Frontal cortex (tissue), 4 donors: Measurements from ENCODE around the gene NAXE. TPM values are rescaled to one million over a fixed set of nuclear protein-coding genes. Genes with fewer than 3 reads are reported as not detected.
"Not testable (repeated sequence)": the region's sequence is repeated elsewhere in the genome, so short reads cannot be mapped to it uniquely, and the experiment has no call there.

ENCODE experiments used
- DNase-seq, 2 donors: peaks; one replicate each; pipeline ENCODE4 v3.0.0; 2012; ENCODE audit warnings: low spot score in 2 of 2
- FAIRE-seq: peaks from 2 replicates; lab custom pipeline; 2012; peaks lifted over from hg19 to GRCh38; lab: Jason Lieb, UNC
- total RNA-seq: library from RNA; depleted of rRNA; stranded (reverse); fragments of >200 nt; gene quantifications from one replicate; pipeline ENCODE4 v1.2.3, GENCODE V29; 2014
- donor health status: control.
- donor health status: control.
- donor health status: control.

The NAXE gene
- total RNA-seq, 1 donor from 2014 or later, result 34.6 TPM

DNA sequence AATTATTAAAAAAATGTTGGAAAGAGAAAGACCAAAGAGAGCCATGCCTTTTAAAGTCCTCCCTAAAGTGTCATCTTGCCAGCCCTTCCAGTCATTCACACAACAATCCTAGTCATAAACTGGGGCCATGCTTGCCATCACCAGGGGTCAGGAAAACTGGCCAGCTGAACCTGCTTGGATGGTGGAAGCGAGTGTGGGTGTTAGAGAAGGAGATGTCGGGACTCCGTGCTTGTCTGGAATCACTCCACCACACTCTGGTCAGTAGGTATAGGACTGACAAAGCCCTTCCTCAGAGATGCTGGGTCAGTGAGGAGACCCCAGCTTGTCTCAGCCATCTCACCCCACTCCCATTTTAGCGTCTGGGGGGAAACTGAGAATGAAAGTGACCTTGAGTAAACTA is 24.4 kb downstream of the NAXE start:
- DNase-seq, result no peak
- no peak for FAIRE-seq

DNA sequence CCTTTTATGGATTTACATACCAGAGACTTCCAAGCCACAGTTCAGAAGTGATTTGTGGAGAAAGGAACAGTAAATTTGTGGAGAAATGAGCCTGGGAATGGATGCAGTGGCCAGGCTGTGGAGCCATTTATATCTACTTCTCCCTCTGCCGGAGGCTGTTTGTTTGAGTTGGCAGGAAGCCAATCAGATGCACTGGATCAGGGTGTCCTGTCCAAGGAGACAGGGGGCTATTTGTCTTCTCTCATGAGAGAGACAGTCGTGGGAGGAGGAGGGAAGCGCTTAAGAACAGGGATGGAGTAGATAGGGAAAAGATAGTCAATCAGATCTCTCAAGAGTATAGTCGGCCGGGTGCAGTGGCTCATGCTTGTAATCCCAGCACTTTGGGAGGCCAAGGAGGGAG is 24.9 kb downstream of the NAXE start:
- FAIRE-seq, result no peak
- peak; percentile 46 to 61 for DNase-seq

DNA sequence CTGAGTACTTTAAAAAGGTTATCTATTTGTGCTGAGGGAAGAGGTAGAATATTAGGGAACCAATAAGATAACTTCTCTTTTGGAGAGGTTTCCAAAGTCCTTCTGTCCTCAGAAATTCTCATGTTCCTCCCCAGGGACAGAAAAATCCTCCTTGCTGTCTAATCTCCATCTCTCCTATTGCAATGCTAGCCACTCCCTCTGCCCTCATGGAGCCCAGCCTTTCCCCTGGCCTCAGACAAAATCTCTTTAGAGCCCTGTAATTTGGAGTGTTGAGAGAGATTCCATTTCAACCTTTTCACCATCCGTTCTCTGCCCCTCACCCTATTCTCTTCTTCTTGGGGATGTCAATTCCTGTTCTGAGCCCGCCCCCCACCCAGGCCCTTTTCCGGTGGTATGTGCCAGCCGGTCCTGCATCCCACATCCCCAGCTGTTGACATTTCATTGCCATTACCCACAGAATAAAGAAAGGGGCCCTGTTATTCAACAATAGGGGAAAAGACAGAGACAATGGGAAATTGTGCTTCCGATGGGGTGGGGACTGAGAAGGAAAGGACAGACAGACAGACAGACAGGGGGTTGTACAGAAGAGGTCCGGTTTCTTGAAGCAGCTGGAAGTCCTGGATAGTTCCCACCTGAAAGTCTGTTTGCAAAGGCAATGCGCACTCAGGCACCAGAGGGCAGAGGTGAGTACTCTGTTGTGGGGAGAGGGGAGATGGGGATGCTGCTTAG is 27.4 kb downstream of the NAXE start, which contains the start of gene HAPLN2:
Gene HAPLN2, plus strand, starts transcription at position 563 of the 729 bp plus-strand sequence. CDS start 4,076 bp downstream, outside the sequence.
- no peak for FAIRE-seq
- peak in 1 of 2 donors; percentile 47 for DNase-seq

GRCh38 chr1:156619582-156619955 is 28.0 kb downstream of the NAXE start:
- FAIRE-seq (no peak), DNase-seq (no peak)

DNA sequence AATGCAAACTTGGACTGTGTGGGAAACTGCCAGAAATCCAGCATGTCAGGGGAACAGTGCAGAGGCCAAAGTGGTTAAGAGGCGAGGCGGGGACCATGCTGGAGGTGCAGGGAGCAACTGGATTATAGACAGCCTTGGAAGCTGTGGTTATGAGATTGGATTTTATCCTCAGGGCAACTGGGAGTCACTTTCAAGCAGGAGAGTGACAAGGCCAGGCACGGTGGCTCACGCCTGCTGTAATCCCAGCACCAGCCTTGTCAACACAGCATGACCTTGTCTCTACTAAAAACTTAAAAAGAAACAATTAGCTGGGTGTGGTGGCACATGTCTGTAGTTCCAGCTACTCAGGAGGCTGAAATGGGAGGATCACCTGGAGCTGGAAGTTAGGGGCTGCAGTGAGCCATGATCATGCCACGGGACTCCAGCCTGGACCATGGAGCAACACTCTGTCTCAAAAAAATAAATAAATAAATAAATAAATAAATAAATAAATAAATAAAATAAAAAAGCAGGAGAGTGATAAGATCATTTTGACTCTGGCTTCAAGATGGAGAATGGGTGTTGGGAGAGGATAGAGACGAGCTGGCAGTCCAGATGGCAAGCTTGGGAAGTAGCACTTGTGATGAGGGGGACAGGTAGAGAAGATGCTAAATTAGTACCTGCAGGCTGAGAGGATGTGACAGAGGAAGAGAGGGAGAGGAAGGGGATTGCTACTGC is 31.2 kb downstream of the NAXE start:
- DNase-seq, result no peak

GRCh38 chr1:156623946-156624813 is 32.6 kb downstream of the NAXE start:
- DNase-seq (peak in 1 of 2 donors; percentile 48), FAIRE-seq (no peak)

More for the DNA sequence above, 31.2 kb downstream of the NAXE start:
- FAIRE-seq, result no peak

GRCh38 chr1:156624814-156625435 is 33.3 kb downstream of the NAXE start:
- FAIRE-seq (no peak), DNase-seq (no peak)

DNA sequence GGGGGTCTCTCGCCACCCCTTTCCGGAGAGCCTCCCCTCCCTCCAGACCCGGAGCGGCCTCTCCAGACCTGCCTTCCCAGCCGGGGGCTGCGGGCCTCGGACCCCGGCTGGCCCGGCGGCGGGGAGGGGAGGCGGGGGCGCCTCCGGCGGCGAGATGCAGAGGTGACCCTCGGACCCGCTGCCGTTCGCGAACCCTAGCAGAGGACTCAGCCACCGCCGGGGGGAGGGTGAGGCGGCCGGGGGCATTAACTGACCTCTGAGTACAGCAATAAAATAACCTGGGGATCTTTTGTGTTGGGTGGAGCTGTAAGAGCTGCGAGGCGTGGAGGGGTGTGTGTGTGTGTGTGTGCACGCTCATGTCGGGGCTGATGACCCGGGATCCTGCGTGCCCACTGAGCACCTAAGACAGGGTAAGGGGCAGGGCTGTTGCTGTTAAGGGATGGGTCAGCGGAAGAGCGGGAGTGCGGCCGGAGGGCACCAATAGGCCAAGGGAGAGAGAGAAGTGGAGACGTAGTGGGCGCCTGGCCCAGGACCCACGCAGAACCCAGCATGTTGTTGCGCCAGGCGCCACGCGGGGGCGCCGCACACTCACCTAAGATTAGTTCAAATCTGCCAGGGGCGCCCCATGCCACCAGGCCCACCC is 34.0 kb downstream of the NAXE start:
- DNase-seq (peak in 1 of 2 donors; percentile 56), FAIRE-seq (no peak)

DNA sequence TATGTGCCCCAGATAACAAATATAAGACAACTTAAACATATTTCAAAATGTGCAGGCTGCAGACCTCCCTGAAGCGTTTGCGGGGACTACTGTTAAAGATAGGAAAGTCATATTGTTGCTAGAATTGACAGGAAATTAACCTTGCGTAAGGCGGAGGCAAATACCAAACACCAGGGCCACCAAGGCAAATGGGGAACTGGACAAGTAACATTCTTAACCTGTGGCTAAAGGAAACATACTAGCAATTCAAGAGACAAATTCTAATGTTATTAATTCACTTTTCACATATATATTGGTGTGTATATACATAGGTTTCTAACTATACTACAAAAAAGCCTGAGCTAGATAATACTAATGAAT is 34.5 kb downstream of the NAXE start:
- FAIRE-seq (no peak), DNase-seq (no peak)

DNA sequence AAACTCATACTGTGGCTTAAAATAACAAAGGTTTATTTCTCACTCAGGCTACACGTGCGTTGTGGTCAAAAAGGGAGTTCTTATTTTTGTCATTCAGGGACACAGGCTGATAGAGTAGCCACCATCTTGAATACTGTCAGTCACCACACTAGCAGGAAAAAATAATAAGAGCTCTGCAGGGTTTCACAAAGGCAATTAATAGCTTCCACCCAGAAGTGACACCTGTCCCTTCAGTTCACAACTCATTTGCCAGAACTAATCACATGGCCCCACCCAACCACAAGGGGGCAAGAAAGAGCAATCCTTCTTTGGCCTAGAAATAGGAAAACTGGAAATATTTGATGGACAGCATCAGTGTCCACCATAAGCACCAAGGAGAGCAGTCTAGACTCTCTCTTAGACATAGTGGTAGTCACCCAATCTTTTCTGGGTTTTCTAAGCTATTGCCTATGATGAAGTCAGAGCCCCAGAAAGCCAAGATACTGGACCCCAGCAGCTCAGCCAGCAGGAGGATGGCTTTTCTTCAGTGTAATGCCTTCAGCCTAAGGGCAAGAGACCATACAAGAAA is 35.8 kb downstream of the NAXE start:
- FAIRE-seq, result no peak
- no peak for DNase-seq

DNA sequence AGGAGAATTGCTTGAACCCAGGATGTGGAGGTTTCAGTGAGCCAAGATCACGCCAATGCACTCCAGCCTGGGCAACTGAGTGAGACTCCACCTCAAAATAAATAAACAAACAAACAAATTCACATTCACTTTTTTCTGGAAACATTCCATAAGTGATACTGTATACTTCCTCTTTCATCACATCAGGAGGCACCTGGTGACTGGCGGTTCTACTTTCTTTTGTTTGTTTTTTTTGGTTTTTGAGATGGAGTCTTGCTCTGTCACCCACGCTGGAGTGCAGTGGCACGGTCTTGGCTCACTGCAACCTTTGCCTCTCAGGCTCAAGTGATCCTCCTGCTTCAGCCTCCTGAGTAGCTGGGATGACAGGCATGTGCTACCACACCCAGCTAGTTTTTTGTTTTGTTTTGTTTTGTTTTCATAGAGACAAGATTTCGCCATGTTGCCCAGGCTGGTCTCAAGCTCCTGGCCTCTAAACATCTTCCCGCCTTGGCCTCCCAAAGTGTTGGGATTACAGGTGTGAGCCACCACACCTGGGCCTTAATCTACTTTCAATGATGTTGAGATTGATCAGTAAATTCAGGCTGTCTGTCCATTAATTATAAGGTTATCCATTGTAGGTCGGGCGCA is 38.4 kb downstream of the NAXE start:
- FAIRE-seq, result no peak
- DNase-seq, result no peak

DNA sequence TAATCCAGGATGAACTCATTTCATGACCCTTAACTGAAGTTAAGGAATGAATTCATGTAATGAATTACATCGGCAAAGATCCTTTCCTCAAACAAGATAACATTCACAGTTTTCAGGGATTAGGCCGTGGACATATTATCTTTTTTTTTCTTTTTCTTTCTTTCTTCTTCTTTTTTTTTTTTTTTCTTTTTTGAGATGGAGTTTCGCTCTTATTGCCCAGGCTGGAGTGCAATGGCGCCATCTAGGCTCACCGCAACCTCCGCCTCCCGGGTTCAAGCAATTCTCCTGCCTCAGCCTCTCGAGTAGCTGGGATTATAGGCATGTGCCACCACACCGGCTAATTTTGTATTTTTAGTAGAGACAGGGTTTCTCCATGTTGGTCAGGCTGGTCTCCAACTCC is 39.6 kb downstream of the NAXE start:
- FAIRE-seq, DNase-seq: not testable (repeated sequence)

DNA sequence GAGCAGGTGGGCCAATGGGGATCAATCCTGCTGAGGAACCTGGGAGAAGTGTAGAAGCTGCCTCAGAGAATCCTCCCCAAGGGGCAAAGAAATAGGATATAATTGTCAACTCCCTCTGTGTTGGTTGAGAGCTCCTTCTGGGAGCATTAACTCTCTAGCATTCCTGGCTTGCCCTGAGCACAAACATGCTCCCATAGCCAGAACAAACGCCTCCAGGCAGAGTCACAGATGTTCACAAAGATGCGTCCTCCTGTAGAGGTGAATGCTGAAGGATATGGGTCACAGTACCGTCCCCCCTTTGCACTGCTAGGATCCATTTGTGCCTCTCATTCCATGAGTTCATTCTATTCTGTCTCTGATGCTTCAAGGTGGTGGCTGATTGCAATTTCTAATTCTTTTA is 40.8 kb downstream of the NAXE start:
- FAIRE-seq (no peak), DNase-seq (no peak)

DNA sequence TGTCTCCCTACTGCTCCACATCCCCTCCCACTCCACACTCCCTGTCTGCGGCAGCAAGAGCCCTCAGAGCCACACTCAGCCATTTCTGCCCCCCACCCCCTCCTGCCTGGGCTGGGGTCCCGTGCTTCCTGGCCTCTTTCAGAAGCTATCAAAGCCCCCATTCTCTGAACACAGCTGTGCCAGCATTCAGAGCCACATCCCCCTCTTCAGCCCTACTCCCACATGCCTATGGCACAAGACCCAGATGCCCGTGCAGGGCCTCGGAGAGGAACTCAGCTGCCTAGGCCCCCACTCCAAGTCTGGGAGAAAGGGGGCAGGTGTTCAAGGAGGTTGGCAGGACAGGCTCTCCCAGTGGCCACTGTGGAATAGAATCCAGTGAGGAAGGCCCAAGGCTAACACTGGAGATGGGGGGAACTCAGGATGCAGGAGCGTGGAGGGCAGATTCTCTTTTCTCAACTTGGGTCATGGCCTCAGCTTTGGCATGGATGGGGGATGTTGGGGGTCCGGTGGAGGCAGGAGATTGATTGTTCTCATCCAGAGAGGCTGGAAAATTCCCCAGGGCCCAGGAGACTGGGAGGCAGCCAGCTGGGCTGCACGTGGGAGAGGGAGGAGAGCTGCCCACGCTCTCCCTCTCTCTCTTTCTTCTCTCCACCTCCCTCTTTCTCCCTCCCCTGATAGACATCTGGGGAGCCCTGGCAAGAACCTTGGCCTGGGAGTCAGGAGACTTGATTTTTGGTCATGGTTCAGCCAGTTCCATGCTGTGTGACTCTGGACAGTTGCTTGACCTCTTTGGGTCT is 46.8 kb downstream of the NAXE start:
- FAIRE-seq (no peak), DNase-seq (peak in 1 of 2 donors; percentile 22)

DNA sequence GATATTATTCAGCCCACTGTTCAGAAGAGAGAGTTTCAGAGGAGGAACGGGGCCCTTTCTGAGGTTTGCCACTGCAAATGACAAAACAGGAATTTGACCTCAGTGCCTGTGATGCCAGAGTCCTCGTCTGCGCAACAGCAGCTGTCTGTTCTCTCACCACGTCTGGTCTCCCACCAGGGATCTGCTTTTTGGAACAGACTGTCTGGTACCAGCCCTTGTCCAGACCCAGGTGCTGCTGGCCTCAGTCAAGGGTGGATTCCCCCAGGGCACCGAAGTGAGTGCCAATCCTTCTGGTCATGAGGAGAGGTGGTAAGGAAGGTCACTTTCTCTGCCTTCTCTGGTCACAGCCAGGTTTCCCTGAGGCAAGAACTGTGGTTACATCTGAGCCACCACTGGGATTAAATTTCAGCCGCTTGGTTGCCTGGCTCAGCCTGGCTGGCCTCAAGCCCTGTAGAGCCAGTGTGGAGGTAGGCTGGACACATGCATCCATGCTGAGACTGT is 48.1 kb downstream of the NAXE start:
- DNase-seq, result no peak
- no peak for FAIRE-seq

DNA sequence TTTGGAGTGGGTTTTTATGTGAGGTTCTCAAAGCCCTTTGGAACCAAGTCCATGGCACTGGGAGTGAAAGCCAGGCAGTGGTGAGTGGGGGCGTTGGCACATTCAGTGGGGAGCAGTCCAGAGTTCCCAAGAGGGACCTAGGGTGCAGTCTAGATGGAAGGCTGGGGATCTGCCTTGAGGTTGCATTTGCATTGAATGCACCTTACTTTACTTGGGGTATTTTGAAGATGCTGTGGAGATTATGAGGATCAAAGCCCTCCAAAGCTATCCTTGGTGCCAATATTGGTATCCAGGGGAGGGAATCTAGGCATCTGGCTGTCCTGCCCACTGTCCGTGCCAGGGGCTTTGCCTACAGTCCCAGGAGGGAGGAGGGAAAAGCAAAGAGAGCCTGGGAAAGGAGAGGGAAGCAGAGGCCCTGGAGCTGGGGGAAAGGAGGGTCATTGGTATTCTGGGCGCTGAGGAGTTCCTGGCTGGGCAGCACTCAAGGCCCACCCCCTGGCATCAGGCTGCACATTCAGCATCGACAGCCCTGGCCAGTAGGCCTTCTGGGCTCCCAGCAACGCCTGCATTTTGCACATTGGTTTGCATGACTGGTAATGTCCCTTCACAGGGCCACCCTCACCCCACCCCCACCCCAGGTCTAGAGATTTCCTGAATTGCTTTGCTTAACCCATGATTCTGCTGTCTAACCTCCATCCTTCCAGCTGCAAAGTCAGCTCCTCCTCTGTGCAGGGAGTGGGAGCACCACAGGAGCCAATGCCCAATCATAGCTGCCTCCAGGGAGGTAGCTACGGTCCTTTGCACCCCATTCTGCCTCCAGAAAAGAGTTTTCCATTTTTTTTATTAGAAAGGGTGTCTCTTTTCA is 49.5 kb downstream of the NAXE start:
- DNase-seq, result no peak

DNA sequence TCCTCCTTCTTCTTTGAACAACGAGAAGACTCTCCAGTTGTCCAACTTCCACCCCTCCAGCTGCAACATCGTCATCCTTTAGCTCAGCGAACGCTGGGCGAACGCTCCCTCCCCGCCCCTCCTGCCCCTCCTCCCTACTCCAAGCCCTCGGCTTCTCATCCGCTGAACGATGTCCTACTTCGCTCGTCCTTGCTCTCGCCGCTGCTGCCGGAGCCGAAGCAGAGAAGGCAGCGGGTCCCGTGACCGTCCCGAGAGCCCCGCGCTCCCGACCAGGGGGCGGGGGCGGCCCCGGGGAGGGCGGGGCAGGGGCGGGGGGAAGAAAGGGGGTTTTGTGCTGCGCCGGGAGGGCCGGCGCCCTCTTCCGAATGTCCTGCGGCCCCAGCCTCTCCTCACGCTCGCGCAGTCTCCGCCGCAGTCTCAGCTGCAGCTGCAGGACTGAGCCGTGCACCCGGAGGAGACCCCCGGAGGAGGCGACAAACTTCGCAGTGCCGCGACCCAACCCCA is 50.2 kb downstream of the NAXE start, which contains the start of gene BCAN:
Gene BCAN, plus strand, starts transcription at position 357 of the 504 bp plus-strand sequence. CDS start 3,938 bp downstream, outside the sequence.
- FAIRE-seq (no peak), DNase-seq (peak; percentile 78 to 83)

More for the DNA sequence above, 49.5 kb downstream of the NAXE start:
- FAIRE-seq, result no peak
